Globus pallidus (tissue), 1 donor: ENCODE data around the gene ZNF415.
A peak's percentile ranks its signal among the peaks of the same experiment; 100 is the strongest.
"Not testable (repeated sequence)": the region's sequence is repeated elsewhere in the genome, so short reads cannot be mapped to it uniquely, and the experiment has no call there.

Experiments used
- DNase-seq: peaks from one replicate; pipeline ENCODE4 v3.0.0-alpha.2; 2015; ENCODE audit warnings: low spot score

The ZNF415 gene

DNA sequence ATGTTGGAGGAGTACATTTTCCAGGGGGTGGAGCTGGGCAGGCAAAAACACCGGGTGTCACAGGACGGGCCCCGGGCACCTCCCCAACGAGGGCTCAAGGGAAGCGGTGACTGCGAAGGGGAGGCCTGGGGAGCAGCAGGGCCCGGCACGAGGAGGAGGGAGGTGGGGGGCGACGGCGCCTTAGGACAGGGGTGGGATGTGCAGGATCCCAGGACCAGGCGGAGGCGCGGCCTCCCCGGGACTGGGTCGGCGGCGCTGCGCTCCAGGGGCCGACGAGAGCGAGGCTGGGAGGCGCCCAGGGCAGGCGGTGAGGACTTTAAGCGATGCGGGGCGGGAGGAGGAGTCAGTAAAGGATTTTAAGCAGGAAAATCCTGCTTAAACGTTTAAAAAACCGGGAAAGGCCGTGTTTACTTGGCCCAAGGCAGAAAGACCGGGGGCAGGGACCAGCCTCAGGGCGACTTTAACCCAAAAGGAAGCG is 29.9 kb downstream of the ZNF415 start:
- no peak for DNase-seq

DNA sequence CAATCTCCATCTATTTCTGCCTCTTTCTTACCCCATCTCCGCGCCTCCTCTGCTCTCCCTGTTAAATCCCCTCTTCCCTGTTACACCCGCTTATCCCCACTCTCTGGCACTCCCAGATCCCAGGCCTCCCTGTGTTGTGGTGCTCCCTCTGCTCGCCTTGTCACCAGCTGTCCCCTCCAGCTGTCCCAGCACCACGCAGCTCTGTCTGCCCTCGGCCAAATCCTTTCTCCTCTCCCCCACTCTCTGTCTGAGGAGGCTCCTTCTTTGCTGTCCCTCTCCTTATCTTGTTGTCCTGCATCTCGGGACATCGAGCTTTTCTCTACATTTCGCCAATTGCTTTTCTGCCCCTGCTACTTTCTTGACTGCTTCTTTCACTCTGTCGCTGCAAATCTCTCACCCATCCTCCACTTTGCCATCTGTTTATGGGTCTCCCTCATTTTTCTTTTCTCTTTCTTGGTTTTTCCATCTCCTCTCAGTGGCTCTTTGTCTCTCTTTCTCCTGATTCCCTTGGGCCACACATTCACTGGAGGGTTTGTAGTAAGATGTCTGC is 30.4 kb downstream of the ZNF415 start:
- DNase-seq: no peak

DNA sequence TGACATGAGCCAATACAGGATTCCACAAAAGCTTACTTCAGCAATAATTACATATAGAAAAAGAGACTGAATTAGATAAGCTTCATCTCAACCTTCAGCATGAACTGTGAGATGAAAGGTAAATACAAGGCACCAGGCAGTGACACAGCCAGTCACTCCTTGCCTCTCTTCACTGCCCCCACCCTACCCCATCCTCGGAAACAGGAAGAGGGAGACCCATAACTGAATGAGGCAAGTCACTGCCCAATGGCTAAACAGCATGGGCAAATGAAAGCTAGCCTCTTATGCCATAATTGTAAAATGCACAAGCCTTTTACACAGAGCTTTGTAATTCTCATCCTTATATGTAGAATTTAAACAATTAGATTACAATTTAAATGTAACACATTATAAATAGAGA is 31.2 kb downstream of the ZNF415 start:
- no peak for DNase-seq

DNA sequence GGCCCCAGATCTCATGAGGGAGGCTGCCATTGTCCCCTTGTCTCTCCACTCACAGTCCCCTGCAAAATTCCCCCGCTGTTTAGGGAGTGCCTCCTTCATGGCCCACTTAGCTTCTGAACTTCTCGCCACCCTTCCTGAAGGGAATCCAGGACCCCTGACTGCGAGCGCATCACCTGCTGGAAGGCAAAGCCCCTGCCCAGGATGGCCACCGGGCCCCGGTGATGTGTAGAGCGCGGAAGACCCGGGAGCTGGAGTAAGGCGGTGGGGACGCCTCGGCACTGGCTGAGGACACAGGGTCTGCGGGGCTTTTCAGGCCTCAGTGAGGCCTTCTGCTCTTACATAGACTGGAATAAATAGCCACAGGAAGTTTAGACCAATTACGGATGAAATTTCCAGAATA is 34.1 kb downstream of the ZNF415 start:
- DNase-seq: not testable (repeated sequence)

DNA sequence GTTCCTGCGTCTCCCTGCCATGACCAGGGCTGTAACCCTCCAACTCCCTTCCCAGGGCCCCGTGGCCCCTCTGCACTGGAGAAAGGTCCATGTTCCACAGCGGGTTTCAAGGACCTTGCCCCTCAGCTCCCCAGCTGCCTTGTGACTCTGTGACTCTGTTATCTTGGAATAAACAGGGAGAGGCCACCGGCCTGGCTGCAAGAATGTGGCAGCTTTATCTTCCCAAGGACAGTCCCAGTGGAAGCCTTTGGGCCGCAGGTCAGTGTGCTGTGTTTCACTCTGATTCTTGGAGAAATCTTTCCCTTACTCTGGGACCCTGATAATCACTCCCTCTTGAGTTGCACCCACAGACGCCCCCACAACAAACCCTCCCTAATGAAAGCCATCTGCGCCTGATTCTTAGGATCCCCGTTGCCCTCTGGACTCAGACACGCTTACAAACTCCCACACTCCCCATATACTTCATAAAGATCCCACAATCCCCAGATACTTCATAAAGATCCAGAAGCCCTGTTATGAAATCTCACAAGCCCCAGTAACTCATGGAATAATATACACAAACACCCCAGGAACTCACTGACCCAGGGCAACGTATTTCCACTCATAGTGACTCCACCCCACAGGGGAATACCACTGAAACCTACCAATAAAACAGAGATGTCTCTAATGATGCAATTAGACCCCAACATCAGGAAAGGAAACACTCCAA is 35.6 kb downstream of the ZNF415 start:
- not testable (repeated sequence) for DNase-seq

DNA sequence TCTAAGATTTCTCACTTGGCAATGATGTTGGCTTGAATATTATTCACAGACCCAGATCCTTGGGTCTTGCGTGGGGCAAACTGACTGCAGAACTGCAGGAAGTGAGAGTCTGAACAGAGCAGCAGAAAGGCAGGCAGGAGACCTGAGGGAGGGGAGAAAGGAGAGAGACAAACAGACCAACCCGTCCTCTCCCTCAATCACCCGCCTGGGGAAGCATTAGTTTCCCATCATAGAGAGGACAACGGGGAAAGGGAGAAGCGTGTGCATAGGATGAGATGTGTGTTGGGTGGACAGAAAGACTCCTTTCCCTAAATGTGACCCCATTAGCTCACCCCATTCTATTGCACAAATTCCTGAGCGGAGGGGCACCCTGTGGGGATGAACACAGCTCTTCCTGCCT is 36.1 kb downstream of the ZNF415 start:
- not testable (repeated sequence) for DNase-seq

DNA sequence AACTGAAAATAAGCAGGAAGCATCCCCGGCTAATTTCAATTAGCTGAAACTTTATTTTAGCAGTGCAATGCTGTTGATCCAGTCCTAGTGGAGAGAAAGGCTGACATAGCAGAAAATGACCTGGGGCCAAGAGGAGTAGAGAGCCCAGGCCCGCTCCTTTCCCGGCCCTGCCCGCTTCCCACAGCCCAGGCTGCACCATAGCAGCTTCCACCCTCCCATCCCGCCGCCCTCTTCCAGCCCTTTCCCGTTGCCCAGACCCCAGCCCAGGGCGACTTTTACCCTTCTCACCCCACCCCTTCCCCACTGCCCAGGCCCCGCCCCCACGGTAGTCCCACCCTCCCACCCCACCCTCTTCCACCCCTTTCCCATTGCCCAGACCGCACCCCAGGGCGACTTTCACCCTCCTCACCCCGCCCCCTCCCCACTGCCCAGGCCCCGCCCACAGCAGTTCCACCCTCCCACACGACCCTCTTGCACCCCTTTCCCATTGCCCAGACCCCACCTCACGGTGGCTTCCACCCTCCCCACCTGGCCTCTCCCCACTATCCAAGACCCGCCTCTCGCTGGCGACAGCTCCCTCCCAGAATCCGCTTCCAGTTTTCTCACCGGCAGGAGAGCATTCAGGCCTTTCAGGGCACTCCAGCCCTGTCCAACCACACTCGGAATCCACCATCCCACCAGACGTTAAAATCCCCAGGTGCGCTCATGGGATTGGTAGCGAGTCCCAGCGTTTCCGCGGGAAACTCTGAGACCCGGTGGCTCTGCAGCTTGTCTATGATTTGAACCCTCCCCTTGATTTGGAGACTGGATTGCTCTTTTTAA is 37.7 kb downstream of the ZNF415 start:
- DNase-seq: no peak

DNA sequence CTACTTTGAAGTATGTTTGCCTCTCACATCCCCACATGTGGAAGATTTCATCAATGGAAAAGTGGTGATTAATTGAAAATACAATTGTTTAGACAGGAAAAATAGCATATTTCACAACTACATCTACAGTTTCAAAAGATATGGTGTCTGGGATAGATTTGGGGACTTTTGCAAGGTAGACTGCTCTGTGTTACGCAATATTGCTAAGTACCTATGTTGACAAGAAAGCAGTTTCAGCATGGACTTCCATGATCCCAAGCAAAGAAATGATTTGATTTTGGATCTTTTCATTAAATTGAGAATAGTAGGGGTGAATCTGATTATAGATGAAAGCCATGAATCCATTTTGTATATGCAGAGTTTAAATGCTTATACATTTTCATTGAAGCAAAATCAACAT is 40.0 kb downstream of the ZNF415 start:
- no peak for DNase-seq

DNA sequence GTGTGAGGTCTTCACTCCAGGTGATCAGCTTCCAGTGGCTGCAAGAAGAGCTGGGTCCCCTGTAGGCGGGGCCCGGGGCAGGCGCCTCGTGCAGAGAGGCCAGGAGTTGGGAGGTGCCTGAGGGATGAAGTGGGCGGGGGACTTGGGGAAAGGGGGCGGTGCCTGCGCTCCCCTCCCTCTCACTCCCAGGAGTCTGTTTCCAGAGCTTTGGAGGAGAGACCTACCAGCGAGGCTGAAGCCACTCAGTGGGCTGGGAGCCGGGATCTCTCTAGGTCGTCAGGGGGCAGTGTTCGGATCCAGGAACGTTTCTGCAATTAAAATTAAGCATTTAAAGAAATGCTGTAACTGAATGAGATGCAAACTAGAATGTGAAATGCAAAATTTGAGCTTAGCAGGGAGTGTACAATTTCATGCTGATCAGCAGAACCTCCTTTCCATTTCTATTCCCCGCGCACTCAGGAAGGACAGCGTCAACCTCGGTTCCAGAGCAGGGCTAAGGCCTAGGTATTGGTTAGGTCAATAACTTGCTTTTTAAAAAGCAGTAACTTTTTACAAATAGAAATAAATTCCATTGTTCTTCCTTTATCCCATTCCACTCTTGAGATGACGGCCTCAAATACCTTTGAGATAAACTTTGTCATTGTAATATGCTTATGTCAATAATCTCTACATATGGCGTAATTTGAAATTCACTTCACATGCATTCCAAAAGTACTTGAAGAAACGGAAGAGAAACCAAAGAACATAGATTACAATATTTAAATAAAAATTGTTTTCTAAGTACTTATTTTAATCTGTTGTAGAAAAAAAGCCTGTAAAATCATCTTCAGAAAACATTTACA is 41.1 kb downstream of the ZNF415 start:
- DNase-seq: no peak

DNA sequence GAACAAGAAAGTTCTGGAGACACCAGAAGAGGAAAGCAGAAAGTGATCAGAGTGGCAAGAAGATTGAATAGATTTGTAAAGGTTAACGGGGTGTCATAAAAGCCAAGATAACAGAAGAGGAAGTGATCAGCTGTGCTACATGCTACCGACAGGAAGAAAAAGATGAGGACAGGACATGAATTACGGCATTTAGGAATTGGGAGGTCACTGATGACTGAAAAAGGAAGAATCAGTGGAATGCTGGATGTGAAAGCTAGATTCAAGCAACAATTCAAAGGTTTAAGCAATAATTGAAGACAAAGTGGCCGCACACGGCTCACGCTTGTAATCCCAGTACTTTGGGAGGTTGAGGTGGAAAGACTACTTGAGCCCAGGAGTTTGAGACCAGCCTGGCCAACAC is 44.6 kb downstream of the ZNF415 start:
- DNase-seq: no peak

DNA sequence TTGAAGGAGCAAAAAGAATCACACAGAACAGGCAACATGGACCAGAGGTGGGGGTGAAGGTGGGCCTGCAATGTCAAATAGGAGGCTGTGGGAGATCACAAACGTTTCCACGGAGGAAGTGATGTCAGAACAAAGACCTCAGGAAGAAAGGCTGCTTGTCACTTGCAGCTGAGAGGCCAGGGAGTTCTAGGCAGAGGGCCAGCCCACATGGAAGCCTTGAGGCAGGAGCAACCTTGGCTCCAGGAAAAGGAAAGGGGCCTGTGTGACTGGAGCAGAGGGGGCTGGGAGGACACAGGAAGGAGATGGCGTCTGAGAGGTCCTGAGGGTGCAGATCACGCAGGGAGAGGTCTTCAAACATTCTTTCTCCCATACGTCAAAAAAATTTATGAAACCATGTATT is 45.8 kb downstream of the ZNF415 start:
- DNase-seq: peak; percentile 51

DNA sequence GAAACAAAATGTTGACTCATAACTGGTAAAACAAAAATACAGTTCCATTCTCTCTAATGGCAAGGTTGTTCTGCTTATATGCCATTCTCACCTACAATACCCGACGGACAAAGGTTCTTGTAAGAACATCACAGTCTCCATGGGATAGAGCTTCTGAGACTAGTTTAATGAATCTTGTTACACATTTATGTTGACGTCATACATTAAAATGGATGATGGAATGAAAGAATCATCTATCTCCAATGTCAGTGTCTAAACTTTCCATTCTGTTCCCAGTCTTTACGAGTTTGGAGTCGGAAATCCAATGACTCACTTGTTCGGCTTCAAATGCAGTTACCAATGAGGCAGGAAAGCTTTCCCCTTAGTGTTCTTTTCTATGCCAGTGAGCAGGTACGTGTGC is 47.2 kb downstream of the ZNF415 start:
- DNase-seq: no peak

DNA sequence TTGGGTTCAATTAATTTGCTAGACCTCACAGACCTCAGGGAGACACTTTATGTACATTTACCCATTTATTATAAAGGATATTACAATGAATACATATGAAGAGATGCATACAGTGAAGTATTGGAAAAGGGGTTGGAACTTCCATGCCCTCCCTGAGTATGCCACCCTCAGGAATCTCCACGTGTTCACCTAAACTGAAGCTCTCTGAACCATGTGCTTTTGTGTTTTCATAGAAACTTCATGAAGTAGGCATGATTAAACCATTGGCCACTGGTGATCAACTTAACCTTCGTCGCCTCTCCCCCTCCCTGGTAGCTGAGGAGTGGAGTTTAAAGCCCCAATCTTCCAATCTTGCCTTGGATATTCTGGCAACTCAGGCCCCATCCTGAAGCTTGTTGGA is 49.8 kb downstream of the ZNF415 start:
- DNase-seq: no peak

DNA sequence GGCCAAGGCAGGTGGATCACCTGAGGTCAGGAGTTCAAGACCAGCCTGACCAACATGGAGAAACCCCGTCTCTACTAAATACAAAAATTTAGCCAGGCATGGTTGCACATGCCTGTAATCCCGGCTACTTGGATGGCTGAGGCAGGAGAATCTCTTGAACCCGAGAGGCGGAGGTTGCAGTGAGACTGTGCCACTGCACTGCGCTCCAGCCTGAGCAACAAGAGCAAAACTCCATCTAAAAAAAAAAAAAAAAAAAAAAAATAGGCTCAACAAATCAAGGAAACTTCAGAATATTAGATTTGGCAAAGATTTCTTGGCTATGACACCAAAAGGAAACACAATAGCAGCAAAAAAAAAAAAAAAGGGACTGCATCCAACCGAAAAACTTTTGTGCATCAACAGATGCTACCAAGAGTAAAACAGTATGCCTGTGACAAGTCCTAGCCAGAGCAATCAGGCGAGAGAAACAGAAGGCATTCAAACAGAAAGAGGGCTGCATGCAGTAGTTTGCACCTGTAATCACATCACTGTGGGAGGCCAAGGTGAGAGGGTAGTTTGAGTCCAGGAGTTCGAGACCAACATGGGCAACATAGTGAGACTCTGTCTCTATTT is 53.3 kb downstream of the ZNF415 start:
- DNase-seq: no peak

DNA sequence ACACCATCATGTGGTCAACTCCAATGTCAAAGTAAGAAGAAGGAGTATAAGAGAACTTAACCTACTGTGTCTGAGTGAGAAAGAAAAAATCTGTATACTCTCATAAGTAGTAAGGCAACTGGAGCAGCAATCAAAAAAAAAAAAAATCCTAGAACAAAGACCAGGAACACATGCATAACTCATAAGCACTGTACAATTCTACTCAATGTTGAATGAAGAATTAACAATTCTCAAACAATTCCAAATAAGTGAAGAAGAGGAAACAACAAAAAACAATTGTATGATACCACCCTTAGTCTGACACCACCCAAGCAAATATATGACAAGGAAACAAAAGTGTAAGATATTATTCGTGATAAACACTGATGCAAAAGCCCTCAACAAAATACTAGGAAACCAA is 54.0 kb downstream of the ZNF415 start:
- no peak for DNase-seq

DNA sequence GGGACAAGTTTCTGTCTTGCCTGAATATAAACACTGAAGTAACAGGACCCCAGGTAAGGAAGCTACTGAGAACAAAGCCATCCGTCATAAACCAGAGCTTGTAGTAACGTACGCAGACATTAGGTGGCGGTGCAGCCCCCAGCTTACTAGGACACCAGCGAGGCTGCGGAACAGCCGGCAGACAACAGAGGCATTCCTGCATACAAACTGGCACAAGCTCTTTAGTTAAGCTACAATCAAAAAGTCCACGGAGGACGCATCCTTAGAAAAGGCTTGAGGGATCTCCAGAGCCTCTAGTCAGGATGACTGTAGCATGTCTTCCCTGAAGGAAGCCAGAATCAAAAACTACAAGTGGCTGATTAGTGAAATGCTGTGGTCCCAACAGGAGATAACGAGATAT is 55.7 kb downstream of the ZNF415 start:
- DNase-seq: peak; percentile 66

DNA sequence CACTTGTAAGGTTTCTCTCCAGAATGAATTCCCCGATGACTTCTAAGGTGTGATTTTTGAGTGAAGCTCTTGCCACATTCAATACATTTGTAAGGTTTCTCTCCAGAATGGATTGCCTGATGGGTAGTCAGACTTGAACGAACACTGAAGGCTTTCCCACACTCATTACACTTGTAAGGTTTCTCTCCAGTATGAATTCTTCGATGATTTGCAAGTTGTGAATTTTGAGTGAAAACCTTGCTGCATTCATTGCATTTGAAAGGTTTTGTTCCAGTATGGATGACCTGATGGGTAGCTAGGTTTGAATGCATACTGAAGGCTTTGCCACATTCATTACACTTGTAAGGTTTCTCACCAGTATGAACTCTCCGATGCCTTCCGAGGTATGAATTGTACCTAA is 63.9 kb downstream of the ZNF415 start:
- DNase-seq: no peak

DNA sequence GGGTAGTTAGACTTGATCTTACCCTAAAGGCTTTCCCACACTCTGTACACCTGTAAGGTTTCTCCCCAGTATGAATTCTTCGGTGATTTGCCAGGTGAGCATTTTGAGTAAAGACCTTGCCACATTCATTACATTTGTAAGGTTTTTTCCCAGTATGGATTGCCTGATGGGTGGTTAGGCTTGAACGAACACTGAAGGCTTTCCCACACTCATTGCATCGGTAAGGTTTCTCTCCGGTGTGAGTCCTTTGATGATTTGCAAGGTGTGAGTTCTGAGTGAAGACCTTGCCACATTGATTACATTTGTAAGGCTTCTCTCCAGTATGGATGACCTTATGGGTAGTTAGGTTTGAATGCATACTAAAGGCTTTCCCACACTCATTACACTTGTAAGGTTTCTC is 64.5 kb downstream of the ZNF415 start:
- no peak for DNase-seq

DNA sequence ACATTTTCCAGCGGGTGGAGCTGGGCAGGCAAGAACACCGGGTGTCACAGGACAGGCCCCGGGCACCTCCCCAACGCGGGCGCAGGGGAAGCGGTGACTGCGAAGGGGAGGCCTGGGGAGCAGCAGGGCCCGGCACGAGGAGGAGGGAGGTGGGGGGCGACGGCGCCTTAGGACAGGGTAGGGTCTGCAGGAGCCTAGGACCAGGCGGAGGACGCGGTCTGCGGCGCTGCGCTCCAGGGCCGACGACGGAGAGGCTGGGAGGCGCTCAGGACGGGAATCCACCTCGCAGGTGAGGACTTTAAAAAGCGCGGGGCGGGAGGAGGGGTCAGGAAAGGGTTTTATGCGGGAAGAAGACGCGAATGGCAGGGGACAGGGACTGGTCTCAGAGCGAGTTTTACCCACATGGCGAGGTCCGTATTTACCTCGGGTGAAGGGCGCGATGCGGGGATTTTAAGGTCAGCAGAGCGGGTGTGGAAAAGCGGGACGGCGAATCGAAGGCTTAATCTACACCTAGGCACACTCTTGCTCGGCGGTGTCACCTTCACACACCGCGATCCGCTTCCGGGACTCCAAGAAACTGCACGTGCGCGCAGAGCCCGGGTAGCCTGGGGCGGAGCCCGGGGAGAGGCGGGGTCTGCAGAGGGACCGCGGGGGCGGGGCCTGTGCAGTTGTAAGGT is 74.7 kb downstream of the ZNF415 start:
- no peak for DNase-seq
